GM11168 (cell line): ENCODE data around the gene PPP3CA.

Source experiments
- in situ Hi-C: fragments of 300-500 bp; cut with MboI; formaldehyde crosslinking; loops from one replicate; pipeline ENCODE4 v1.12.0; 2022; ENCODE audit warnings: low sequenced_read_pairs; ENCODE audit not compliant: unreplicated experiment

Gene PPP3CA

GRCh38 chr4:101347267-101347556 is at the start of gene PPP3CA:
TSS of gene PPP3CA (minus strand) at chr4:101347526.
- in situ Hi-C loops: no loop called here

GRCh38 chr4:101393256-101393655 is 45.9 kb upstream of the PPP3CA start:
- in situ Hi-C loops: loop anchor here (10.0 kb wide), 1 partner anchor 968 kb away; no protein-coding TSS in a partner anchor

DNA sequence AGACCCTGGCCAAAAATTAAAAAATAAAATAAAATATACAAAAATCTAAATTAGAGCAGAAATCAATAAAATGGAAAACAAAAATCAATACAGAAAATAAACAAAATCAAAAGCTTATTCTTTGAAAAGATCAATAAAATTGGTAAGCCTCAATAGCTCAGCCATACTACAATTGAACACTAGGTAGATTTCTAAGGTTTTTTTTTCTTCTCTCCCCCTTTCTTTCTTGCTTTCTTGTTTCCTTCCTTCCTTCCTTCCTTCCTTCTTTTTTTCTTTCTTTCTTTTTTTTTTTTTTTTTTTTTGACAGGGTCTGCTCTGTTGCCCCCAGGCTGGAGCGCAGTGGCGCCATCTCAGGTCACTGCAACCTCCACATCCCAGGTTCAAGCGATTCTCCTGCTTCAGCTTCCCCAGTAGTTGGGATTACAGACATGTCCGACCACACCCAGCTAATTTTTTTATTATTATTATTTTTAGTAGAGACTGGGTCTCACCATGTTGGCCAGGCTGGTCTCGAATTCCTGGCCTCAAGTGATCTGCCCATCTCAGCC is 23.4 kb upstream of the PPP3CA start:
- in situ Hi-C loops: no loop called here

DNA sequence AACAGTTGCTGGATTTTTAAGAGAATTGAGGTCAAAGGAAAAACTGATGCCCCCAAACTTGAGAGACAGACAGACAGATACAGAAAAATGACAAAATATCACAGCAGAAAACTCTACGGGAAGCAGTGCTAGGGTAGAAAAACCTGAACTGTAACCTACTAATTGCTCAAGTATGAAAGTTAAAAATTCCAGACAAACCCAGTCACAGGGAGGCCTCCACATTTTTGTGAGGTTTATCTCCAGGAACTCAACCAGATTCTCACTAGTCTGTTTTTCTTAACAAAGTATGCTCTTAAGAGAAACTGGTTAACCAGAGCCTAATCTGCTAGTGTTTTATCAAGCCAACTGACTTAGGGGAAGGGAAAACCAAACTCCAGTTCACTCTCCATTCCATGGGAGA is 19.9 kb upstream of the PPP3CA start:
- in situ Hi-C loops: no loop called here

DNA sequence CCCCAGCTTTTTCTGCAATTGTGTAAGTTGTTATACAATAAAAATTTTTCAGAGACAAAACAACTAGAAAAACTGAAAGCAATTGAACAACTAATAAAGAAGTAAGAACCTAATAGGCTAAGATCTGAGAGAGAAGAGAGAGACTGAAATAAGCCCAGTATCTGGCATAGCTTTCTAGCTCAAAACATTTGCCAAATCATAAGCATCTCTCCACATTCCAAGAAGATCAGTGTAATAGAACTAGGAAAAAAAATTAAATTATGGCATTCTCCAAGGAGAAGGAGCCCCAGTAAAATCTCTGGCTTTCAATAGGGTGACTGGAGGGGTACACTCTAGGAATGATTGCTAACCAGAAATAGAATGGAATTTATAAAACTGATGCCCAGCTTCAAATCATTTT is 19.0 kb upstream of the PPP3CA start:
- in situ Hi-C loops: no loop called here

- in situ Hi-C loops: no loop called here
These were observed 10.4 kb upstream of the PPP3CA start for GRCh38 chr4:101357751-101358150.

GRCh38 chr4:101356928-101357327 is 9.6 kb upstream of the PPP3CA start:
- in situ Hi-C loops: no loop called here

- in situ Hi-C loops: no loop called here
These were observed 8.7 kb upstream of the PPP3CA start for GRCh38 chr4:101355767-101356702.

DNA sequence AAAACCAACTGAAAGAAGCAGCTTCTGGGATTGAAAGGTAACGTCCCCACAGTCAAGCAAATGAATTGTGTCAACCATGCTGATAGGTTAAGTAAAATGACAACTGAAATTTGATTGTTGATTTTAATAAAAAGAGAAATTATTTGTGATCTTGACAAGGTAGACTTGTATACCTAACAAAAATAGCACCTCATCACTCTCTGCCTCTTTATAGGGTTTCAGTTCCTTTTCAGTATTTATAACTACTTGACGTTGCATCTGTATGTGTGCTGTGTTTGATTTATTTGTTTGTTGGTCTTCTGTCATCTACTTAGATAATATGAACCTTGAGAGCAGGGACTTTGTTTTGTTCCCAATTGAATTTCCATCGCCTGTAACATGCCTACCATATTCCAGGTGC is 7.9 kb upstream of the PPP3CA start:
- in situ Hi-C loops: no loop called here

GRCh38 chr4:101349801-101350064 is 2.4 kb upstream of the PPP3CA start:
- in situ Hi-C loops: no loop called here

GRCh38 chr4:101348995-101349800 is 1.9 kb upstream of the PPP3CA start:
- in situ Hi-C loops: no loop called here

GRCh38 chr4:101348367-101348827 is 1.1 kb upstream of the PPP3CA start:
- in situ Hi-C loops: no loop called here

DNA sequence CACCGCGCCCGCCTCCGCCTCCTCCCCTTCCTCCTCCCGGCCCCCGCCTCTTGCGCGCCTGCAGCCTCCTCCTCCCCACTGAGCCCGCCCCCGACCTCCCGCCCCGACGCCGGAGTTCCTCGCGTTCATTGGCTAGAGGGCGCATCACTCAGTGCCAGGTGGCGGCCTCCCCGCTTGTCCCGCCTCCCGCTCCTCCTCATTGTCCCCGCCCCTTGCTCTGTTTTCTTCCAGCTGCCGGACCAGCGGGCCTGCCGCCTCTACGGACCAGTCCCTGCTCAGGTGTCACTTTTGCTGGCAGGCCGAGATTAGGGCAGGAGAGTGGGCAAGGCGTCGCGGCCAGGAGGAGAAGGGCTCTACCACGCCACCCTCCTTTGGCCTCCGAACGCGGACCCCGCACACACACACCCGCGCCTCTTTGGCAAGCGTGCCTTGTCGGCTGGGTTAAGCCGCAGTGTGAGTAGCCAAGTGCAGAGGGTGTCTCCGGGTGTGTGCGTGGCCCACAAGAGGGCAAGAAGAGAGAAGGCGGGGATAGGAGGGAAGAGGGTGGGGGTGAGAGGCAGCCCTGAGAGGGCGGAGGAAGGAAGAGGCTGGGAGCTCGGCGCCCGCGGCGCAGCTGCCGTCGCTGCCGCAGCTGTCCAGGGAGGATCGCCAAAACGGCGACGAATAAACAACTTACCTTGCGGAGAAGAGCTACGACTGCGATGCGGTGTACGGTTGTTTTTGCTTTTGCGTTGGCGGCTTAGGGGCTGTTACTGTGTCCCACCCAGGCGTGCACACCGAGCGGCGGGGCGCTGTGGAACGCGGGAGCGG is 436 bp upstream of the PPP3CA start:
- in situ Hi-C loops: no loop called here

DNA sequence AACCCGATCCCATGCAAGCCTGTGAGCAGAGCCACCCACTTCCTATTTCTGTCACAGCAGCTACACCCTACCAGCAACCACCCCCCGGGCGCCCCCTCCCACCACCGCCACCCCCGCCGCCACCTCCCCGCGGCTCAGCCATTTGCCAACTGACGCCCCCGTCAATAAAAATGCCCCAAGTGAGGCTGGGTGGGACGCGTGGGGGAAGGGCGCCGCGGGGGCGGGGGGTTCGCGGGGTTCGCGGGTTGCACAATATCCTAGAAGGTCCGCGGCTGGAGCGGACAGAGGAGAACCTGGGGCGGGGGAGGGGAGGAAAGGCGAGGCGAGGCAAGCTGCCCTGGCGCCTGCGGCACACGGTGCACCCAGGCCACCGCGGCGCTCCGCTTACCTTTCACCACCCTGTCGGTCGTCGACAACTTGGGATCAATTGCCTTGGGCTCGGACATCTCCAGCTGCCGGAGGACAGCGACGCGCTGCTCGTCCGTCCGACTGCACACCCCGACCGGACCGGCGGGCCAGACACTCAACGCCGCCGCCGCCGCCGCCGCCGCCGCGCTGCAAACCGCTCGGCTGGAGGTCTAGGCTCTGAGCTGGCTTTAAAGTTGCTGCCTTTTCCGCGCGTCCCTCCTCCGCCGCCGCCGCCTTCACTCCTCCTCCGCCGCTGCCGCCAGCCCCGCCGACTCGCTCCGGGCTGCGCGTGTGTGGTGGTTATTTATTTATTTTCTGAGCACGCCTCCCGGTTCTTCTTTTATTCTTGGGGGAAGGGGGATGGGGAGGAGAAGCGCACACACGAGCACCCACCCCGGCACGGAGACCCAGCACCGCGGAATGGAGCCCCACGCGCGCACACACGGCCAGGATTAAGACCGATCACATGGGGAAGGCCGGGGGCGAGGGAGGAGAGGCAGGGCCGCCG is 717 bp downstream of the PPP3CA start:
- in situ Hi-C loops: no loop called here

DNA sequence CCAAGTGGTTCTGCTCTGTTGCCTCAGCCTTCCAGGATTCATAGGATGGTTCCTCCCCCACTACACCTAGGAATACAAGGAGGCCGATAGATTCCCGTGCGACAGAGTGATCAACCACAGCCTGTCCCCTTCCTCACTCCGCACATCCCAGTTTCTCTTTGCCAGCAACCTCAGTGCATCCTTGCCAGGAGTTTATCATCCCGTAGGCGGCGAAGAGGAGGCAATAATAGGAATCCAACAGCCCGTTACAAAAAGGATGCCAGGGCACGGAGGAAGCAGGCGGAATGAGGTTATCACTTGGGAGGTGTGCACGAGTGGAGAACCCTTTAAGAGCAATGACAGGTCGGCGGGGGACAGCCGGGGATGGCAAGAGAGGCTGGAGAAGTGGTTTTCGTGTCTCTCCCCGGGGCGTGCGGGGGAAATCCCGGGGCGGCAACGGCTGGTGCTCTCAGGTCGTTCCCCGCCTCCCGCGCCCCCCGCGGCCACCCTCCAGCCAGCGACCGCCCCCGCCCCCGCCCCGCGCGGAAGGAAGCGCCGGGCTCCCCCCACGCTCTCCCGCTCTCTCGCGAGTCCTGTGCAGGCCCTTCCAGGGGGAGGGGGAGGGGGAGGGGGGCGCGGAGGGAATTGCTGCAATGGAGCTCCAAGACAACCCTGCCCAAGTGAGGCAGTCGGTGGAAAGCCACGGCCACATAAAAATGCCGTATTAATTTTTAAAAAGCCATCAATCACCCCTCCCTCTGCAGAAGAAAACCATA is 1.6 kb downstream of the PPP3CA start:
- in situ Hi-C loops: no loop called here

GRCh38 chr4:101345271-101345595 is 2.1 kb downstream of the PPP3CA start:
- in situ Hi-C loops: no loop called here

- in situ Hi-C loops: no loop called here
These were observed 8.0 kb downstream of the PPP3CA start for GRCh38 chr4:101339332-101339731.

GRCh38 chr4:101337688-101338087 is 9.6 kb downstream of the PPP3CA start:
- in situ Hi-C loops: no loop called here
